ENCODE measurements around the gene ANKRD12.

Gene ANKRD12

DNA sequence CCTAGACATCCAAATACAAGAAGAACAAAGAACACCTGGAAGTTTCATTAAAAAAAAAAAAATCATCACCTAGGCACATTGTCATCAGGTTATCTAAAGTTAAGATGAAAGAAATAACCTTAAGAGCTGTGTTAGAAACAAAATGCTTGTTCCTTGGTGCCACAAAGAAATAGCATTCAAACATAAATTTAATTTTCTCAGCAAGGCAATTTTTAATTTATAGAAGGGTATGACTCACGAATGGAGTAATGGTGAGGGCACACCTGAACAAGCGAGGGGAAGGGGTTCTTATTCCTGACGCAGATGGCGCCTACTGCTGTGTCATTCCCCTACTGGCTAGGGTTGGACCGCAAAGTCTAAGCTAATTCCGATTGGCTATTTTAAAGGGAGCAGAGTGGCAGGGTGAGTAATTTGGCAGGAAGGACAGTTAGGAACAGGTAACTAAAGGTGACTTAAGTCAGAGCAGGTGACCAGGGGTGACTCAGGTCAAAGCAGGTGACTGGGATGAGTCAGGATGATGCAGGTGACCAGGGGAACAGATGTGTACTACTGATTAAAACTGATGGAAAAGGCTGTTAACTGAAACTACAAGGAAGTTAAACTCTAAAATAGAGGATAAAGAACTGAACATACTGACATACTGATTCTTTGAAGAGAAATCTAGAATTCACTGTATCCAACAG is 167.9 kb downstream of the ANKRD12 start:
- no peaks in the 10 kb centered on the region for H3K27me3 ChIP-seq (ENCODE audit: control insufficient read depth, insufficient read depth, low read length)
- H3K36me3 ChIP-seq (ENCODE audit: control insufficient read depth, insufficient read depth, low read length) = no peaks in the 10 kb centered on the region
- H2AFZ ChIP-seq = no peak overlapping the region
- no peak overlapping the region for H3K9ac ChIP-seq
- no peaks in the 10 kb centered on the region for H3K4me1 ChIP-seq
- no peak overlapping the region for H3K27ac ChIP-seq
- TF ChIP-seq, protein P1, sequence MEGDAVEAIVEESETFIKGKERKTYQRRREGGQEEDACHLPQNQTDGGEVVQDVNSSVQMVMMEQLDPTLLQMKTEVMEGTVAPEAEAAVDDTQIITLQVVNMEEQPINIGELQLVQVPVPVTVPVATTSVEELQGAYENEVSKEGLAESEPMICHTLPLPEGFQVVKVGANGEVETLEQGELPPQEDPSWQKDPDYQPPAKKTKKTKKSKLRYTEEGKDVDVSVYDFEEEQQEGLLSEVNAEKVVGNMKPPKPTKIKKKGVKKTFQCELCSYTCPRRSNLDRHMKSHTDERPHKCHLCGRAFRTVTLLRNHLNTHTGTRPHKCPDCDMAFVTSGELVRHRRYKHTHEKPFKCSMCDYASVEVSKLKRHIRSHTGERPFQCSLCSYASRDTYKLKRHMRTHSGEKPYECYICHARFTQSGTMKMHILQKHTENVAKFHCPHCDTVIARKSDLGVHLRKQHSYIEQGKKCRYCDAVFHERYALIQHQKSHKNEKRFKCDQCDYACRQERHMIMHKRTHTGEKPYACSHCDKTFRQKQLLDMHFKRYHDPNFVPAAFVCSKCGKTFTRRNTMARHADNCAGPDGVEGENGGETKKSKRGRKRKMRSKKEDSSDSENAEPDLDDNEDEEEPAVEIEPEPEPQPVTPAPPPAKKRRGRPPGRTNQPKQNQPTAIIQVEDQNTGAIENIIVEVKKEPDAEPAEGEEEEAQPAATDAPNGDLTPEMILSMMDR (IDR thresholded peaks at IDR 0.05) = no peak
- no peak overlapping the region for H3K4me2 ChIP-seq (ENCODE audit: low read length)
- H3K4me3 ChIP-seq (ENCODE audit: low read depth, low read length) = no peak overlapping the region
- H3K79me2 ChIP-seq = no peaks in the 10 kb centered on the region
- no peaks in the 10 kb centered on the region for H3K9me3 ChIP-seq (ENCODE audit: control insufficient read depth, low read length)

- H3K4me3 ChIP-seq (ENCODE audit: low read depth, low read length) = no peak overlapping the region
- no peaks in the 10 kb centered on the region for H3K9me3 ChIP-seq (ENCODE audit: control insufficient read depth, low read length)
- no peaks in the 10 kb centered on the region for H3K27me3 ChIP-seq (ENCODE audit: control insufficient read depth, insufficient read depth, low read length)
- no peaks in the 10 kb centered on the region for H3K36me3 ChIP-seq (ENCODE audit: control insufficient read depth, insufficient read depth, low read length)
- TF ChIP-seq, protein P1 (IDR thresholded peaks at IDR 0.05) = no peak
- no peak overlapping the region for H3K4me2 ChIP-seq (ENCODE audit: low read length)
- H3K9ac ChIP-seq = no peak overlapping the region
- no peak overlapping the region for H2AFZ ChIP-seq
- H3K4me1 ChIP-seq = no peaks in the 10 kb centered on the region
- H3K27ac ChIP-seq = no peak overlapping the region
- no peaks in the 10 kb centered on the region for H3K79me2 ChIP-seq
Observed at GRCh38 chr18:9319333-9319732, 182.8 kb downstream of the ANKRD12 start.

- Histone ChIP-seq H3K27me3 (ENCODE audit: control insufficient read depth, insufficient read depth, low read length) (no peaks in the 10 kb centered on the region), H3K27ac (no peak overlapping the region), H3K4me3 (ENCODE audit: low read depth, low read length) (no peak overlapping the region), H2AFZ (no peak overlapping the region), H3K36me3 (ENCODE audit: control insufficient read depth, insufficient read depth, low read length) (no peaks in the 10 kb centered on the region), H3K4me1 (no peaks in the 10 kb centered on the region), H3K4me2 (ENCODE audit: low read length) (no peak overlapping the region), H3K79me2 (no peaks in the 10 kb centered on the region), H3K9ac (no peak overlapping the region), H3K9me3 (ENCODE audit: control insufficient read depth, low read length) (no peaks in the 10 kb centered on the region)
- TF ChIP-seq, protein P1 (IDR thresholded peaks at IDR 0.05) = no peak
Observed at GRCh38 chr18:9321017-9321452, 184.5 kb downstream of the ANKRD12 start.

GRCh38 chr18:9321736-9322135 is 185.2 kb downstream of the ANKRD12 start:
- no peaks in the 10 kb centered on the region for H3K27me3 ChIP-seq (ENCODE audit: control insufficient read depth, insufficient read depth, low read length)
- H3K36me3 ChIP-seq (ENCODE audit: control insufficient read depth, insufficient read depth, low read length) = no peaks in the 10 kb centered on the region
- no peak overlapping the region for H3K9ac ChIP-seq
- H3K79me2 ChIP-seq = no peaks in the 10 kb centered on the region
- H3K4me2 ChIP-seq (ENCODE audit: low read length) = no peak overlapping the region
- H3K27ac ChIP-seq = no peak overlapping the region
- no peaks in the 10 kb centered on the region for H3K9me3 ChIP-seq (ENCODE audit: control insufficient read depth, low read length)
- TF ChIP-seq, protein P1 (IDR thresholded peaks at IDR 0.05) = no peak
- H2AFZ ChIP-seq = no peak overlapping the region
- no peak overlapping the region for H3K4me3 ChIP-seq (ENCODE audit: low read depth, low read length)
- H3K4me1 ChIP-seq = no peaks in the 10 kb centered on the region

DNA sequence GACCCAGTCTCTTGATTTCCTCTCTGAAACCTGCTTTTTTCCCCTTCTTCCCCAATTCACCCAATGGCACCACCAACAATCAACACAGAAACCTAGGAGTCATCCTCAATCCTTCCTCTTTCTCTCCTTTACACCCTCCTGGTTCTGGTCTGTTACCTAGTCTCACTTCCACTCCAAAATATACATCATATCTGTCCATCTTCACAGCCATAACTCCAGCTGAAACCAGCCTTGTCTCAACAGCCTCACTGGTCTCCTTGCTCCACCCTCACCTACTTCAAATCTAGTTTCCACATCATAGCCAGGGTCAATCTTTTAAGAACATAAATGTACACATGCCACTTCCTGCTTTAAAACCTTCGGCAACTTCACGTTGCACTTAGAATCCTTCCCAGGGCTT is 186.2 kb downstream of the ANKRD12 start:
- Histone ChIP-seq H3K9me3 (ENCODE audit: control insufficient read depth, low read length) (no peaks in the 10 kb centered on the region), H3K36me3 (ENCODE audit: control insufficient read depth, insufficient read depth, low read length) (no peaks in the 10 kb centered on the region), H3K4me3 (ENCODE audit: low read depth, low read length) (no peak overlapping the region), H3K27ac (no peak overlapping the region), H3K9ac (no peak overlapping the region), H3K79me2 (no peaks in the 10 kb centered on the region), H3K4me1 (no peaks in the 10 kb centered on the region), H3K27me3 (ENCODE audit: control insufficient read depth, insufficient read depth, low read length) (no peaks in the 10 kb centered on the region), H2AFZ (no peak overlapping the region), H3K4me2 (ENCODE audit: low read length) (no peak overlapping the region)
- TF ChIP-seq, protein P1 (IDR thresholded peaks at IDR 0.05) = no peak

All from parathyroid adenoma (tissue), 2 donors.